ENCODE measurements around the gene SMIM5.
A peak's percentile ranks its signal among the peaks of the same experiment; 100 is the strongest.
"Not testable (repeated sequence)": the region's sequence is repeated elsewhere in the genome, so short reads cannot be mapped to it uniquely, and the experiment has no call there.

Gene SMIM5

DNA sequence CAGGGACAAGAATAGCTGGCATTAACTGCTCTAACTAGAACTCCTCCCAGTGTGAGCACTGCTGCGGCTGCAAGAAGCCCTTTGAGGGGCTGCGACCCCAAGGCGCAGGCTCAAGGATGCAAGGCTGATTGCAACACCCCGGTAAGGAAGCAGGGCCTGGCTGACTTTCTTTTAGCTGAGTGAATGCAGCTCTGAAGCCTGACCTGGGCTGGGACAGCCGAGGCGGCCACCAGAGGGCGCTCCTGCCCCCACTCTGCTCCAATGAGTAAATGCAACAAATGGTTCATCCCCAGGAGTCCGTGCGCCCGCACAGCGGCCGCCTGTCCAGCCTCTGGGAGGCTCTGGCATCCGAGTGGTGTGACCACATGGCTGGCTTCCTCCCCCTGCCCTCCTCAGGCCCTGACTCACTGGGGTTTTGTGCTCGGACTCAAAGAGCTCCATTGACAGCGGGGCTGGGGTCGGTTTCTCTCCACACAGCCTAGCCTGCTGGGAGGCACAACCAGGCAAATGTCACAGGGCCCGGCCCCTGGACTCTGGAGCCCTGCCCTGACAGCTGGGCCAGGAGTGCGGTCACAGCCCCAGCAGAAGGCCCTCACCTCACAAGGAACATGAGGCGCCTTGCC lies at the start of gene SMIM5:
Gene SMIM5 (plus strand): TSS at position 572 of the 623 bp plus-strand sequence. CDS start 6,768 bp downstream, outside the sequence.
- DNase-seq (ENCODE audit: low read depth), result peak; percentile 72

DNA sequence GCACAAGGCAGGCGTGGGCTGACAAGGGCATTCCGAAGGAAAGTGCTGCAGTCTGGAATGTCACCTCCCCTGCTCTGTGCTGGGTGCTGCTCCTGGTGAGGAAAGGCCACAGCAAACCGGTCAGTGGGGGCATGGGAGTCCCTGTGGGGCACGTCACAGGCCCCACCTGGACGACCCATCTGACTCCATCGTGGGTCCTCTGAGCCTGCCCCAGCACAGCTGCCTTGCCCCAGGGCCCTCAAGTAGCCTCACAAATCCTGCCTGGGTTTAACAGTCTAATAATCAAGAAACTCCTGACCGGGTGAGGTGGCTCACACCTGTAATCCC lies 48.4 kb upstream of the SMIM5 start:
- DNase-seq (ENCODE audit: low read depth), result no peak

- DNase-seq (ENCODE audit: low read depth), result peak; percentile 45
Observed at GRCh38 chr17:75587675-75588595, 45.3 kb upstream of the SMIM5 start, which contains the start of gene MYO15B. Gene MYO15B, plus strand, starts transcription at chr17:75587800. Its CDS starts 258 bp downstream, at chr17:75588058.

DNA sequence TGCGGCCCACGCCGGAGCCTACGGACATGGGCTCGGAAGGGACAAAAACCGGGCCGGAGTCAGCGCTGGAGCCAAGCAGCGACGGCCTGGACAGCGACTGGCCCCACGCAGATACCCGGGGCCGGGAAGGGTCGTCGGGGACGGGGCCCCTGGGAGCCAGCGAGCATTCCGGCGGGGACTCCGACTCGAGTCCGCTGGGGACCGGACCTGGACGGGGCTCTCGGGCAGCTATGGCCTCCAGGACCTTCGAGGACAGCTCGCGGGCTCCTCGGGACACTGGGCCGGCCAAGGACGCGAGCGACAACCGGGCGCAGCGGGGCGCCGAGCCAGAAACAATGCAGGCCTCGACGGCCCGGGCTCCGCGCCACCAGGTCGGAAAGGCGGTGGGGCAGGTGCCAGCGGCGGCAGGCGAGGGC lies 44.6 kb upstream of the SMIM5 start:
- no peak for DNase-seq (ENCODE audit: low read depth)

DNA sequence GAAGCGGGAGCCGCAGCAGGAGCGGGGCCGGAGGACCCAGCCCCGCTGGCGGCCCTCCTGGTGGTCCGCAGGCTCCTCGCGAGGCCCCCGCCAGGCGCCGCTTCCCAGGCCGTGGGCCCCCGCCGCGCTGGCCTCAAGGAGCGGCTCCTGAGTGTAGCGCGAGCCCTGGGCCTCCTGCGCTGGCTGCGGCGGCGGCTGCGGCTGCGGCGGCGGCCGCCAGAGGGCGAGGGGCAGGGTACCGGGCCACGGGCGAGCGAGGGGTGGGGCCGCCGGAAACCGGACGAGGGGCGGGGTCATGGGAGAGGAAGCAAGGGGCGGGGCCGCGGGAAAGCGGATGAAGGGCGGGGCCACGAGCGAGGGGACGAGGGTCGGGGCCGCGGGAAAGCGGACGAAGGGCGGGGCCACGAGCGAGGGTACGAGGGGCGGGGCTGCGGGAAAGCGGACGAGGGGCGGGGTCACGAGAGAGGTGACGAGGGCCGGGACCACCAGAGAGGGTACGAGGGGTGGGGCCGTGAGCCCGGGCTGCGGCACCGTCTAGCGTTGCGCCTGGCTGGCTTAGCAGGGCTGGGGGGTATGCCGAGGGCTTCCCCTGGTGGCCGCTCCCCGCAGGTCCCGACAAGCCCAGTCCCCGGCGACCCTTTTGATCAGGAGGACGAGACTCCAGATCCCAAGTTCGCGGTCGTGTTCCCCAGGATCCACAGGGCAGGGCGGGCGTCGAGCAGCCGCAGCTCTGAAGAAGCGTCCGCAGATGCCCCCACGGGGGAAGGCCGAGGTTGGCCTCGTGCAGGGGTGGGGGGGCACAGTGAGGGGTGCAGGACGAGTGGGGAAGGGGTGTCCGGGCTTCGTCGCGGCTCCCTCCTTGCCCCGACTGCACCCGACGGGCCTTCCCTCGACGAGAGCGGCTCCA lies 44.0 kb upstream of the SMIM5 start:
- DNase-seq (ENCODE audit: low read depth), result peak; percentile 90

- no peak for DNase-seq (ENCODE audit: low read depth)
Observed at GRCh38 chr17:75589919-75590303, 43.3 kb upstream of the SMIM5 start.

DNA sequence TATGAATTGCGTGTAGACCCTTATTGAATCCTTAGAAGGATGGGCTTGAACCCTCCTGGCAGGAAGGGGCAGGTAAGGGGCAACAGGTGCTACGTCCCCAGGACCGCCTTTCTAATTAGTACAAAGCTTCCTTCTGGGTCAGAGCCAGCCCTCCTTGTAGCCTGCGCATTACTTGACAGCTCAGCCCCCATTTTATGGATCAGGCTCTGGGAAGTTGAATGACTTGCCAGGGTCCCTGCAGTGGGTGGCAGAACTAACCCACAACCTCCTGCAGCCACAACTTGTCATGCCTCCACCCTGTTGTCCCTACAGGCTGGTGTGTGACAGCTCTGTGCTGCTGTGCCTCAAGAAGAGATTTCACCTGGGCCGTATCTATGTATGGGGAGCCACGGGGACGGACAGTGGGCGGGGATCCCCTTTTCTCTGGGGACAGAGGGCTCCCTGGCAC lies 42.9 kb upstream of the SMIM5 start:
- DNase-seq (ENCODE audit: low read depth), result no peak

- no peak for DNase-seq (ENCODE audit: low read depth)
Observed at GRCh38 chr17:75590849-75591721, 42.1 kb upstream of the SMIM5 start.

DNA sequence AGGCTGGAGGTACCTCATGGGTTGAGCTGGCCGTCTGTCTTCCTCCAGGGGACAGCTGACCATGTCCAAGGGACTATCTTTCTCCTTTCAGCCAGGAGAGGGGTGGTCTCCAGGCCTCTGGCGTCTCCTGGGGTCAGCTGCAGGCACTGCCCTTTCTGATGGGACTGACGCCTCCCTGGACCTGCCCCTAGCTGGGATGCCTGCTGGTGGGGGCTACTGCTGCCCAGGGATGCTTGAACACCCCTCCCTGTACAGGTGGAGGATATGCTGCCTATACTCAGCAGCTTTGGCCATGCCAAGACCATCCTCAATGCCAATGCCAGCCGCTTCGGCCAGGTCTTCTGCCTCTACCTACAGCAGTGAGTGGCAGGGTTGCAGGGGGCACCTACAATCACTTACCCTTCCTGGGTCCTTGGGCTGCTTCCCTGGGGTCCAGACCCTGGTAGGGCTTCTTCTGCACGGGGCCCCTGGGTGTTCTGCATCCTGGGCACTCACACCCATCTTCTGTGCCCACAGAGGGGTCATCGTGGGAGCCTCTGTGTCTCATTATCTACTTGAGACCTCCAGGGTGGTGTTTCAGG lies 41.4 kb upstream of the SMIM5 start:
- DNase-seq (ENCODE audit: low read depth), result no peak

- no peak for DNase-seq (ENCODE audit: low read depth)
Observed at GRCh38 chr17:75592348-75593020, 40.8 kb upstream of the SMIM5 start.

DNA sequence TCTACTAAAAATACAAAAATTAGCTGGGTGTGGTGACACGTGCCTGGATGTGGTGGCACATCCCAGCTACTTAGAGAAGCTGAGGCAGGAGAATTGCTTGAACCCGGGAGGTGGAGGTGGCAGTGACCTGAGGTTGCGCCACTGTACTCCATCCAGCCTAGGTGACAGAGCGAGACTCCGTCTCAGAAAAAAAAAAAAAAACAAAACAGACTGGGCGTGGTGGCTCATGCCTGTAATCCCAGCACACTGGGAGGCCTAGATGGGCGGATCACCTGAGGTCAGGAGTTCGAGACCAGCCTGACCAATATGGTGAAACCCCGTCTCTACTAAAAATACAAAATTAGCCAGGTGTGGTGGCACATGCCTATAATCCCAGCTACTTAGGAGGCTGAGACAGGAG lies 39.8 kb upstream of the SMIM5 start:
- DNase-seq (ENCODE audit: low read depth), result not testable (repeated sequence)

DNA sequence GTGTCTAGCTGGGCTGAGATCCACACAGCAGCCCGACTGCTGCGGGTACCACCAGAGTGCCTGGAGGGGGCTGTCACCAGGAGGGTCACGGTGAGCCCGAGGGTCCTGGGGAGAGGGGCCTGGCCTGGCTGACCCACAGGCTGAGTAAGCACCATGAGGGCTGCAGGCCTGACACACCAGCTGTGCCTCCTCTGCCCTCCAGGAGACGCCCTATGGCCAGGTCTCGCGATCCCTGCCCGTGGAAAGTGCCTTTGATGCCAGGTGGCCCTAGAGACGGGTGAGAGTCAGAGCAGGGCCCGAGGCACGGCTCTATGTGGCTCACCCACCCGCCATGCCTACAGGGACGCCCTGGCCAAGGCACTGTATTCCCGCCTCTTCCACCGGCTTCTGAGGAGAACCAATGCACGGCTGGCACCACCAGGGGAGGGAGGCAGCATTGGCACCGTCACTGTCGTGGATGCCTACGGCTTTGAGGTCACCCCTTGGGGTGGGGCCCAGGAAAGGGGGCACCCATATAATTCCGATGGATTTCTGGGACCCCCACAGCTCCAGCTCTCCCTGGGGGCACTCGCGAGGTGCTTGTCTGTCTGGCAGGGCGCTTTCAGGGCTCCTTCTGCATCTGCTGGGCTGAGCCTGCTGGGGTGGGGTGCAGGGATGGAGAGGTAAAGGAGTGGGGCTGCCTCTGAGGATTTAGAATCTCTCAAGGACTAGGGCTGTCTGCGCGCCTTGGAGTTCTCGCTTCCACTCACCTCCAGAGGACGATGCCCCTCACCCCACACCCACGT lies 38.5 kb upstream of the SMIM5 start:
- DNase-seq (ENCODE audit: low read depth), result no peak

GRCh38 chr17:75595284-75595919 lies 37.8 kb upstream of the SMIM5 start:
- DNase-seq (ENCODE audit: low read depth), result no peak

DNA sequence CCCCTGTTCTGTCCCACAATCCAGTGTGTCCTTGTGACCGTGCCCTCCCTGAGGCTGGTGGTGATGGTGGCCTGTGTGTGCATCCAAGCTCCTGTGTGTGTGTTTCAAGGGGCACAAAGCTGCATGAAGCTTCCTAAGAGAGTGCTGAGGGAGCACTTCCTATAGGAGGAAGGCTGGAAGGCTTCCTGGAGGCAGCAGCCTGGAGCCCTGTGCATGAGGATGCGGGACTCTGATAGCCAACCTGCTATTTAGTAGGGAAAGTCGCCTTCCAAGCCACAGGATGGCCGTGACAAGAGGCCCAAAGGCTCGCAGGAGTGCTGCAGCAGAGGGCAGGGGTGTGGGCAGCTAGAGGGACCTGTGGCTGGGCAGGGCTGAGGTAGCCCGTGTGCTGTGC lies 37.3 kb upstream of the SMIM5 start:
- no peak for DNase-seq (ENCODE audit: low read depth)

DNA sequence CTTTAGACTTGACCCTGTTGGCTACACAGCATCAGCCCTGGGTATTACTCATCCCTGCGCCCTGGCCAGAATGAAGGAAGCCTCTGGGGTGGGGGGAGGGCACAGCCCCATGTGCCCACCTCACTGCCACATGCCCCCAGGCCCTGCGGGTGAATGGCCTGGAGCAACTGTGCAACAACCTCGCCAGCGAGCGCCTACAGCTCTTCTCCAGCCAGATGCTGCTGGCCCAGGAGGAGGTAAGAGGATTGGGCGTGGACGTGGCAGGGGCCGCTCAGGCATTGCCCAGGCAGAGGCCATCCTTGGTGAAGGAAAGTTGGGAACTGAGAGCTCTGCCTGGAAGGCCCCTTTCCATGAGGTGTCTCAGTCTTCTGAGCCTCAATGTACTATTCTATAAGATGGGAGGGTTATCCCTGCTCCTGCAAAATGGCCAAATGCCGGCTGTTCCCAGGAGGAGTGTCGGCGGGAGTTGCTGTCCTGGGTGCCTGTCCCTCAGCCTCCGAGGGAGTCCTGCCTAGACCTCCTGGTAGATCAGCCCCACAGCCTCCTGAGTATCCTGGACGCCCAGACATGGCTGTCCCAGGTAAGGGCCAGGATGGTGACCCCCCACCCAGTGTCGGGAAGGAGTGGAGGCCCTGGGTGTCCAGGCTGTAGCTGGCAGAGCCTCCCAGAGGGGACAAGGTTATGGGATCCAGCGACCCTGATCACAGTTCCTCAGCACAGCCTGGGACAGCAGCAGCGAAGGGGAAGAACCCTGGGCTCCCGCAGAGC lies 36.7 kb upstream of the SMIM5 start:
- no peak for DNase-seq (ENCODE audit: low read depth)

DNA sequence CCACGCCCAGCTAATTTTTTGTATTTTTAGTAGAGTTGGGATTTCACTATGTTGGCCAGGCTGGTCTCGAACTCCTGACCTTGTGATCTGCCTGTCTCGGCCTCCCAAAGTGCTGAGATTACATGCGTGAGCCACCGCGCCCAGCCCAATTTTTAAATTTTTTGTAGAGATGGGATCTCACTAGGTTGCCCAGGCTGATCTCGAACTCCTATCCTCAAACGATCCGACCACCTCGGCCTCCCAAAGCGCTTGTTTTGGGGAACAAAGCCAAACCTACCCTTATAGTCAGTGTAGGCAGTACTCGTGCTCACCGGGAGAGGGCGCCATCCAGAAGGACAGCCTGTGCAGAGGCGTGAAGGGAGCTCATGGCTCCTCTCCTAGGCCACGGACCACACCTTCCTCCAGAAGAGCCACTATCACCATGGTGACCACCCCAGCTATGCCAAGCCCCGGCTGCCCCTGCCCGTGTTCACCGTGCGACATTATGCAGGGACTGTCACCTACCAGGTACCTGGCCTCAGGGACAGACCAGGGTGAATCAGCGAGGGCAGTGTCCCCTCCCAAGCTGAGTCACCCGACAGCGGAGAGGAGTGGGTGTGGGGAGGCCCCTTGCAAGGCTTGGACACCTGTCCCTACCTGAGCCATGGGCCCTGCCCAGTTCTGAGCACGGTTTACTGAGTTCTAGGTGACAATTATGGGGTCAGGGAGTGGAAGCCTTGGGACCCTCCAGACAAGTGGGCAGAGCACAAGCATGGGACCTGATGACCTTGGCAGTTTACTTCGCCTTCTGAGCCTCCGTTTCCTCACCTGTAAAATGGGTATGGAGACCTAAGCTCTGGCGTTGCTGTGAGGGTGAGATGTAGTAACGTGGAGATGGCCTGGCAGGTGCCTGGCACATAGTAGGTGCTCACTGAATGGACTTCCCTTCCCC lies 31.9 kb upstream of the SMIM5 start:
- peak; percentile 24 for DNase-seq (ENCODE audit: low read depth)

DNA sequence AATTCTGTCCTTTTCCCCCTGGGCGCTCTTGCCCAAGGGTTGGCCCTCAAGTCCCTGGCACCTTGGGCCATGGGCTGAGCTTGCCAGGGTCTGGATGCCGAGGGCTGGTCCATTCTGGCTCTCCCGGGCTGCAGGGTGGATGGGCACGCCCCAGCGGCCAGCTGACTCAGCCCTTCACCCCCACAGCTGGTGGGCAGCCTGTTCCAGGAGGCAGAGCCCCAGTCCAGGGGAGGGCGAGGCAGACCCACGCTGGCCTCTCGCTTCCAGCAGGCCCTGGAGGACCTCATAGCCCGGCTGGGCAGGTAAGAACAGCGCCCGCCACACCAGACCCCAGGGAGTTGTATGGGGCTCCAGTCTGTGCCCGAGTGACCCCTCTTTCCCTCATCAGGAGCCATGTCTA lies 30.6 kb upstream of the SMIM5 start:
- no peak for DNase-seq (ENCODE audit: low read depth)
